Panc1 (cell line): ENCODE data around the gene DKK3. TPM values are rescaled to one million over a fixed set of nuclear protein-coding genes. Genes with fewer than 3 reads are reported as not detected.

Experiments used
- ATAC-seq: fragments of 200-7000 bp; cut with Tn5 transposase; 2 replicates; pipeline ENCODE4 v1.9.1; 2020; ENCODE audit warnings: mild to moderate bottlenecking, moderate library complexity
- BruUV-seq: library from RNA; stranded (reverse); fragments of 400-500 nt; replicated peaks from 2 replicates; lab custom pipeline; 2021; lab: Mats Ljungman, UMichigan
- CTCF ChIA-PET: fragments of 300-600 bp; sonication (Branson Sonifier 250); formaldehyde crosslinking; loops from one replicate; lab custom pipeline; 2022; ENCODE audit warnings: antibody characterized with exemption; lab: Charles Lee
- POLR2A ChIA-PET: fragments of 300-600 bp; sonication (Branson Sonifier 250); formaldehyde crosslinking; loops from one replicate; lab custom pipeline; 2022; ENCODE audit warnings: antibody characterized with exemption; lab: Charles Lee
- DNase-seq: peaks from one replicate; pipeline ENCODE4 v3.0.0-alpha.2; 2010; ENCODE audit warnings: low read depth, low spot score
- H3K27ac ChIP-seq: 2 replicates; pipeline ENCODE4 v1.5.1; 2011; ENCODE audit warnings: mild to moderate bottlenecking, low read length, inconsistent platforms
- H3K27me3 ChIP-seq: fragments of 200-500 bp; sonication (Bioruptor generic); 2 replicates; pipeline ENCODE4 v1.6.0; 2014; ENCODE audit warnings: low read length, inconsistent platforms; ENCODE audit not compliant: control insufficient read depth, insufficient read depth
- H3K36me3 ChIP-seq: fragments of 200-500 bp; sonication (Bioruptor generic); 2 replicates; pipeline ENCODE4 v1.5.1; 2014; ENCODE audit warnings: inconsistent platforms, mild to moderate bottlenecking, low read length, moderate library complexity; ENCODE audit not compliant: control insufficient read depth, insufficient read depth
- H3K4me1 ChIP-seq: 2 replicates; pipeline ENCODE4 v1.5.1; 2011; ENCODE audit warnings: inconsistent platforms, mild to moderate bottlenecking, low read length, moderate library complexity; ENCODE audit not compliant: control insufficient read depth, insufficient read depth
- H3K4me3 ChIP-seq, 2 experiments: 2 replicates each; pipeline ENCODE4 v1.5.1; 2011 to 2012; ENCODE audit warnings: low read depth in 2 of 2, low read length in 2 of 2, mild to moderate bottlenecking in 2 of 2, inconsistent platforms in 1 of 2, moderate library complexity in 1 of 2
- H3K9me3 ChIP-seq: fragments of 200-500 bp; sonication (Bioruptor generic); 2 replicates; pipeline ENCODE4 v1.5.1; 2014; ENCODE audit warnings: low read depth, mild to moderate bottlenecking, inconsistent platforms, low read length, moderate library complexity; ENCODE audit not compliant: control insufficient read depth, insufficient read depth
- CTCF ChIP-seq: fragments of 450-650 bp; IDR thresholded peaks from 2 replicates; pipeline ENCODE4 v1.5.1; 2017; ENCODE audit warnings: mild to moderate bottlenecking
- POLR2AphosphoS5 ChIP-seq: IDR thresholded peaks from 2 replicates; pipeline ENCODE4 v1.6.1; 2012; ENCODE audit warnings: mild to moderate bottlenecking, low read depth, low read length, moderate library complexity
- SIN3A ChIP-seq: IDR thresholded peaks from 2 replicates; pipeline ENCODE4 v1.6.1; 2012; ENCODE audit warnings: low read depth, mild to moderate bottlenecking, low read length, moderate library complexity, borderline replicate concordance; ENCODE audit not compliant: insufficient read depth
- TCF7L2 ChIP-seq: IDR thresholded peaks from 2 replicates; pipeline ENCODE4 v1.6.1; 2011; ENCODE audit warnings: mild to moderate bottlenecking, low read depth, low read length, inconsistent platforms
- in situ Hi-C: cut with HindIII; loops from 2 replicates; pipeline ENCODE4 v1.10.0; 2016; ENCODE audit warnings: low sequenced_read_pairs, low pct_unique_long_range_greater_than_20kb
- intact Hi-C: fragments of 100-400 bp; cut with micrococcal nuclease; formaldehyde crosslinking; loops from one replicate; pipeline ENCODE4 v1.10.0; 2022; ENCODE audit not compliant: unreplicated experiment
- total RNA-seq: library from RNA; stranded (reverse); gene quantifications from one replicate; pipeline ENCODE4 v1.2.1, GENCODE V29; 2021; ENCODE audit not compliant: unreplicated experiment
- TF ChIP-seq, protein P1 (sequence below), 2 experiments: IDR thresholded peaks; 2 replicates each; pipeline ENCODE4 v1.6.1; 2011 to 2012; ENCODE audit warnings: low read depth in 2 of 2, control low read depth in 1 of 2, low read length in 1 of 2, mild to moderate bottlenecking in 1 of 2, moderate library complexity in 1 of 2; ENCODE audit not compliant: insufficient read depth in 1 of 2

DKK3 gene
- total RNA-seq, 1 experiment from 2014 or later = 116 TPM

DNA sequence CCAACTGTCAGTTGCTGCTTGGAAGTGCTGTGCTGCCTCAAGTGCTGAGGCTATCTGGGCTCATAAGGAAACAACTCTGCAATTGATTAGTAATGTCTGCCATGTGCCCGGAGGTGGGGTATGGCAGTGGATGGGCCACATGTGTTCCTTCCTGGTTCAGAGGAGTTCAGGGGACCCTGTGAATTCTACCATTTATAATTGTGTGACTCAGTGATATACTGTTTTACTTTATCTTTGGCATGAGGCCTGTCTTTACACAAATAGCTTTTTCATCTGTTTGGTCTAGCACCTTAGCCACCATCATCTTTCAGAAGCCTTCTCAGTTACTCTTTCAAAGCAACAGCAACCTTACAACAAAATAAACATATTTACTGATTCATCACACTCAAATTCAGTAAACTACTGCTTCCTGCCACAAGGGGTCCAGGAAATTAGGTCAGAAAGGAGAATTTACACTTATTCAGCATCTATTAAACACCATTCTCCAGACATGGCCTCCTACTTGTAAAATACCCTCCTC, 20.9 kb downstream of the DKK3 start:
- peaks cover 16% of the 10 kb centered on the region for H3K4me1 ChIP-seq
- intact Hi-C loops = no loop called here
- H3K27ac ChIP-seq = no peak overlapping the region; the same call in 1 of the 2 replicates
- ATAC-seq (no peak), DNase-seq (no peak)
- in situ Hi-C loops = no loop called here
- H3K27me3 ChIP-seq = no peaks in the 10 kb centered on the region
- POLR2A ChIA-PET = no interaction called here
- CTCF ChIA-PET = no interaction called here
- TF ChIP-seq TCF7L2 (no peak), CTCF (0 out of 2 replicates have a peak, but pooled peaks have one; percentile 23), SIN3A (no peak)
- no peaks in the 10 kb centered on the region for H3K36me3 ChIP-seq
- no peaks in the 10 kb centered on the region for H3K9me3 ChIP-seq
- no peak overlapping the region for H3K4me3 ChIP-seq
- BruUV-seq = no TSS peak

DNA sequence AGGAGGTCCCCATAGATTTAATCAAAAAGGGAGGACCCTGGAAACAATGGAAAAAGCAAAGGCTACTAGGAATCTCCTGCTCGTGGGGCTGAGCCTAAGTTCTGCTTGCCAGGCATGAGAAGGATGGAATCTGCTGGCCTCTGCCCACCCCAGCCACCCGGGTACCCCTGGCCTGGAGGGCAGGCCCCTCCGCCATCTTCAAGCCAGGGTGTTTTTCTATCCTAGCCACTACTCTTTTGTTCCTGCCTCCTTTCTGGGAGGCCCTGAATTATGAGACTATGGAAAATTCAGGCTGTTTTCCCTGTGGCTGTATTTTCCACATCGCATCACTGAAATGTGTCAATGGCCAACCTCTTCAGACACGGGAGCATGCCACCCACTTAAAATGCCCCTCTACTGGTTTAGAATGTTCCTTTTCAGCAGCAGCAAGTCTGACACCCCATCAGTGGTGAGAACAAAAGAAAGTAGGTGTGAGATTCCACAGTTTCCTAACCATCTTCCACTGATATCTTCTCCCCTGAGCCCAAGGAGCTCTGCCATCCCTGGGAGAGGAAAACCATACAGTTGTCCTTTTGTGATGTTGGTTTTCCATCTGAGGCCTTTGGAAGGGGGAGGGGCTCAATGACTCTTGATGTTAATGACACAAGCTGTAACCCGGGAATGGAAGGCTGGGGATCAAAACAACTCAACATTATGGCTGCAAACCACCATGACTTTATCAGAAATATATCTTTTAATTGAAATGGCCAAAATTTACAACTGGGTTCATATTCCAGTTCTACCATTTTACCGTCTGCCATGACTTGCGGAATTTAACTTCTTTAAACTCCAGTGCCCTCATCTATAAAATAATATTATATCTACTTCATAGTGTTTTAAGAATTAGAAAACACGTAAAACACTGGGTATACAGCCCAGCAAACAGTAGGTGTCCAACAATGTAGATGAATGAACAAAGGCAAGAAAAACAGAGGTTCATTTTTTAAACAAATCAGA, 22.2 kb downstream of the DKK3 start:
- no peaks in the 10 kb centered on the region for H3K9me3 ChIP-seq
- H3K27ac ChIP-seq = peak overlapping the region; percentile 14
- no peak overlapping the region for H3K4me3 ChIP-seq
- ATAC-seq = no peak
- in situ Hi-C loops (no loop called here), intact Hi-C loops (no loop called here)
- no peak for DNase-seq
- ChIA-PET CTCF (no interaction called here), POLR2A (no interaction called here)
- H3K36me3 ChIP-seq = no peaks in the 10 kb centered on the region
- H3K27me3 ChIP-seq = no peaks in the 10 kb centered on the region
- TF ChIP-seq POLR2AphosphoS5 (no peak), TCF7L2 (no peak), CTCF (no peak), SIN3A (no peak)
- TF ChIP-seq, protein P1, sequence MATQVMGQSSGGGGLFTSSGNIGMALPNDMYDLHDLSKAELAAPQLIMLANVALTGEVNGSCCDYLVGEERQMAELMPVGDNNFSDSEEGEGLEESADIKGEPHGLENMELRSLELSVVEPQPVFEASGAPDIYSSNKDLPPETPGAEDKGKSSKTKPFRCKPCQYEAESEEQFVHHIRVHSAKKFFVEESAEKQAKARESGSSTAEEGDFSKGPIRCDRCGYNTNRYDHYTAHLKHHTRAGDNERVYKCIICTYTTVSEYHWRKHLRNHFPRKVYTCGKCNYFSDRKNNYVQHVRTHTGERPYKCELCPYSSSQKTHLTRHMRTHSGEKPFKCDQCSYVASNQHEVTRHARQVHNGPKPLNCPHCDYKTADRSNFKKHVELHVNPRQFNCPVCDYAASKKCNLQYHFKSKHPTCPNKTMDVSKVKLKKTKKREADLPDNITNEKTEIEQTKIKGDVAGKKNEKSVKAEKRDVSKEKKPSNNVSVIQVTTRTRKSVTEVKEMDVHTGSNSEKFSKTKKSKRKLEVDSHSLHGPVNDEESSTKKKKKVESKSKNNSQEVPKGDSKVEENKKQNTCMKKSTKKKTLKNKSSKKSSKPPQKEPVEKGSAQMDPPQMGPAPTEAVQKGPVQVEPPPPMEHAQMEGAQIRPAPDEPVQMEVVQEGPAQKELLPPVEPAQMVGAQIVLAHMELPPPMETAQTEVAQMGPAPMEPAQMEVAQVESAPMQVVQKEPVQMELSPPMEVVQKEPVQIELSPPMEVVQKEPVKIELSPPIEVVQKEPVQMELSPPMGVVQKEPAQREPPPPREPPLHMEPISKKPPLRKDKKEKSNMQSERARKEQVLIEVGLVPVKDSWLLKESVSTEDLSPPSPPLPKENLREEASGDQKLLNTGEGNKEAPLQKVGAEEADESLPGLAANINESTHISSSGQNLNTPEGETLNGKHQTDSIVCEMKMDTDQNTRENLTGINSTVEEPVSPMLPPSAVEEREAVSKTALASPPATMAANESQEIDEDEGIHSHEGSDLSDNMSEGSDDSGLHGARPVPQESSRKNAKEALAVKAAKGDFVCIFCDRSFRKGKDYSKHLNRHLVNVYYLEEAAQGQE (IDR thresholded peaks at IDR 0.05; ENCODE audit: insufficient read depth in 1 of 2, low read depth in 2 of 2, low read length in 1 of 2) = no peak
- H3K4me1 ChIP-seq = peaks cover 13% of the 10 kb centered on the region; the same call in 1 of the 2 replicates
- no TSS peak for BruUV-seq
